ENCODE data around the gene LGI4.

GRCh38 chr19:35076657-35077056 lies 58.2 kb downstream of the LGI4 start:
- TF ChIP-seq CTCF (IDR thresholded peaks at IDR 0.05; ENCODE audit: insufficient read depth, low read depth, low read length) (no peak), EZH2 (IDR thresholded peaks at IDR 0.05; ENCODE audit: insufficient read depth, low read length) (no peak)
